HEK293 (cell line): ENCODE results near the gene LPIN3.

ENCODE experiments used
- CTCF ChIP-seq: fragments of 450-650 bp; formaldehyde crosslinking; IDR thresholded peaks from 2 replicates; pipeline ENCODE4 v1.5.1; 2016; ENCODE audit warnings: missing biosample characterization, missing genetic modification characterization
- GLI4 ChIP-seq: fragments of 450-650 bp; formaldehyde crosslinking; IDR thresholded peaks from 2 replicates; pipeline ENCODE4 v1.5.1; 2016; ENCODE audit warnings: missing biosample characterization, missing genetic modification characterization
- RBAK ChIP-seq: fragments of 450-650 bp; formaldehyde crosslinking; IDR thresholded peaks from 2 replicates; pipeline ENCODE4 v1.5.1; 2016; ENCODE audit warnings: missing biosample characterization, missing genetic modification characterization
- REPIN1 ChIP-seq: fragments of 450-650 bp; formaldehyde crosslinking; IDR thresholded peaks from 2 replicates; pipeline ENCODE4 v1.5.1; 2017; ENCODE audit warnings: missing biosample characterization, missing genetic modification characterization, low read depth
- REST ChIP-seq: fragments of 450-650 bp; formaldehyde crosslinking; IDR thresholded peaks from 2 replicates; pipeline ENCODE4 v1.5.1; 2016; ENCODE audit warnings: missing biosample characterization, missing genetic modification characterization
- ZBTB8A ChIP-seq: fragments of 450-650 bp; formaldehyde crosslinking; IDR thresholded peaks from 2 replicates; pipeline ENCODE4 v1.5.1; 2016; ENCODE audit warnings: missing biosample characterization, missing genetic modification characterization
- ZNF239 ChIP-seq: fragments of 450-650 bp; formaldehyde crosslinking; IDR thresholded peaks from 2 replicates; pipeline ENCODE4 v1.5.1; 2016; ENCODE audit warnings: missing biosample characterization, missing genetic modification characterization
- ZNF24 ChIP-seq: fragments of 450-650 bp; formaldehyde crosslinking; IDR thresholded peaks from 2 replicates; pipeline ENCODE4 v1.5.1; 2016; ENCODE audit warnings: missing biosample characterization, missing genetic modification characterization
- ZNF311 ChIP-seq: fragments of 450-650 bp; formaldehyde crosslinking; IDR thresholded peaks from 2 replicates; pipeline ENCODE4 v1.5.1; 2017; ENCODE audit warnings: missing biosample characterization, missing genetic modification characterization, borderline replicate concordance
- ZNF416 ChIP-seq: fragments of 450-650 bp; formaldehyde crosslinking; IDR thresholded peaks from 2 replicates; pipeline ENCODE4 v1.5.1; 2016; ENCODE audit warnings: missing biosample characterization, missing genetic modification characterization
- ZNF510 ChIP-seq: fragments of 450-650 bp; formaldehyde crosslinking; IDR thresholded peaks from 2 replicates; pipeline ENCODE4 v1.5.1; 2018; ENCODE audit warnings: mild to moderate bottlenecking, missing genetic modification characterization, missing biosample characterization; ENCODE audit not compliant: insufficient replicate concordance
- ZNF654 ChIP-seq: fragments of 450-650 bp; formaldehyde crosslinking; IDR thresholded peaks from 2 replicates; pipeline ENCODE4 v1.5.1; 2016; ENCODE audit warnings: low read depth, missing biosample characterization, missing genetic modification characterization

GRCh38 chr20:41367956-41368355, 27.3 kb downstream of the LPIN3 start:
- TF ChIP-seq ZBTB8A (tag by site-specific recombination) (no peak), RBAK (tag by site-specific recombination) (no peak), REST (tag by site-specific recombination) (no peak), ZNF239 (tag by site-specific recombination) (no peak), REPIN1 (tag by site-specific recombination) (no peak), CTCF (tag by site-specific recombination) (no peak), ZNF416 (tag by site-specific recombination) (no peak), ZNF24 (no peak), ZNF311 (tag by site-specific recombination) (no peak), ZNF654 (tag by site-specific recombination) (no peak), GLI4 (tag by site-specific recombination) (no peak), ZNF510 (tag by site-specific recombination) (no peak)
